Neutrophil (primary cell): ENCODE results near the gene KDM1B.

Source experiments
- H3K27ac ChIP-seq: fragments of 200-600 bp; sonication (generic); 2 replicates; pipeline ENCODE4 v1.5.1; 2016; ENCODE audit warnings: mild to moderate bottlenecking, moderate library complexity
- H3K27me3 ChIP-seq: fragments of 200-600 bp; sonication (generic); 2 replicates; pipeline ENCODE4 v1.6.0; 2016; ENCODE audit warnings: mild to moderate bottlenecking
- H3K36me3 ChIP-seq: fragments of 200-600 bp; sonication (generic); 2 replicates; pipeline ENCODE4 v1.5.1; 2017
- H3K4me1 ChIP-seq, 2 experiments: fragments of 200-600 bp in 1 of 2; sonication (generic) in 1 of 2; 1 replicate in 1 of 2; 2 replicates in 1 of 2; pipeline versions ENCODE4 v1.5.1 to v1.6.1; 2013 to 2016; ENCODE audit warnings: low read depth in 1 of 2, low read length in 1 of 2, mild to moderate bottlenecking in 1 of 2, moderate library complexity in 1 of 2; ENCODE audit not compliant: control insufficient read depth in 1 of 2, insufficient read depth in 1 of 2
- H3K4me3 ChIP-seq, 2 experiments: fragments of 200-600 bp in 1 of 2; sonication (generic) in 1 of 2; 1 replicate in 1 of 2; 2 replicates in 1 of 2; pipeline ENCODE4 v1.5.1; 2013 to 2016; ENCODE audit warnings: low read depth in 1 of 2, low read length in 1 of 2, mild to moderate bottlenecking in 1 of 2, moderate library complexity in 1 of 2
- H3K9me3 ChIP-seq: fragments of 200-600 bp; sonication (generic); 2 replicates; pipeline ENCODE4 v1.5.1; 2016
- TF ChIP-seq, protein P1 (sequence below): fragments of 200-600 bp; sonication (generic); IDR thresholded peaks from 2 replicates; pipeline ENCODE4 v1.5.1; 2016; ENCODE audit warnings: antibody characterized with exemption

KDM1B gene

DNA sequence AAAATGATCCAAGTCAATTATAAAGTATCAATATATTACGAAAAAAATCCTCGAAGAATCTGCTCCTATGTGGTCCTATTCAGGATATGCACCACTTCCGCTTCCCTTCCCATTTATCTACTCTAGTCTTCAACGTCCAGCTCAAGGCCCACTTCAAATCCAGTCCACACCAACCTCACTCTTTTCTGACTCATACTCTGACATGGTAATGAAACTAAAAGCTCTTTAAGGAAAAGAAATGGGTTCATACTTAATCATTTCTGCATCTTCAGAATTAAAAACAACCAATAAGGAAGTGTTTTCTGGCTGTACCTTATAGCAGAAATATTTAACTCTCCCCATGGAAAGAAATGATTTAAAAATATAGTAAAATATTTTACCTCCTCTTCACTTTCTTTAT lies 94.0 kb downstream of the KDM1B start:
- TF ChIP-seq, protein P1, sequence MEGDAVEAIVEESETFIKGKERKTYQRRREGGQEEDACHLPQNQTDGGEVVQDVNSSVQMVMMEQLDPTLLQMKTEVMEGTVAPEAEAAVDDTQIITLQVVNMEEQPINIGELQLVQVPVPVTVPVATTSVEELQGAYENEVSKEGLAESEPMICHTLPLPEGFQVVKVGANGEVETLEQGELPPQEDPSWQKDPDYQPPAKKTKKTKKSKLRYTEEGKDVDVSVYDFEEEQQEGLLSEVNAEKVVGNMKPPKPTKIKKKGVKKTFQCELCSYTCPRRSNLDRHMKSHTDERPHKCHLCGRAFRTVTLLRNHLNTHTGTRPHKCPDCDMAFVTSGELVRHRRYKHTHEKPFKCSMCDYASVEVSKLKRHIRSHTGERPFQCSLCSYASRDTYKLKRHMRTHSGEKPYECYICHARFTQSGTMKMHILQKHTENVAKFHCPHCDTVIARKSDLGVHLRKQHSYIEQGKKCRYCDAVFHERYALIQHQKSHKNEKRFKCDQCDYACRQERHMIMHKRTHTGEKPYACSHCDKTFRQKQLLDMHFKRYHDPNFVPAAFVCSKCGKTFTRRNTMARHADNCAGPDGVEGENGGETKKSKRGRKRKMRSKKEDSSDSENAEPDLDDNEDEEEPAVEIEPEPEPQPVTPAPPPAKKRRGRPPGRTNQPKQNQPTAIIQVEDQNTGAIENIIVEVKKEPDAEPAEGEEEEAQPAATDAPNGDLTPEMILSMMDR, result no peak
- Histone ChIP-seq H3K36me3 (peaks cover 65% of the 10 kb centered on the region), H3K4me1 (no peaks in the 10 kb centered on the region), H3K4me3 (no peak overlapping the region), H3K9me3 (no peaks in the 10 kb centered on the region), H3K27ac (no peak overlapping the region), H3K27me3 (no peaks in the 10 kb centered on the region)

DNA sequence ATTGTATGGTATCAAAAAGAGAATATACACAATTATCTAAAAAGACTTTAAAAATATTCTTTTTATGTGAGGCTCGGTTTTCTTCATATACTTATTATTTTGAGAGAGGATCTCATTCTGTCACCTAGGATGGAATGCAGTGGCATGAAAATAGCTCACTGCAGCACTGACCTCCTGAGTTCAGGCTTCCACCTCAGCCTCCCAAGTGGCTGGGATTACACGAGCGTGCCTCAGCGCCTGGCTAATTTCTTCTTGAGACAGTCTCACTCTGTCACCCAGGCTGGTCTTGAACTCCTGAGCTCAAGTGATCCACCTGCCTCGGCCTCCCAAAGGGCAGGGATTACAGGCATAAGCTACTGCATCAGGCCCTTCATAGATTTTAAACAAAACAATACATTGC lies 98.4 kb downstream of the KDM1B start:
- TF ChIP-seq, protein P1, result no peak
- H3K9me3 ChIP-seq, result no peaks in the 10 kb centered on the region
- no peaks in the 10 kb centered on the region for H3K27me3 ChIP-seq
- no peak overlapping the region for H3K4me3 ChIP-seq
- H3K4me1 ChIP-seq, result no peaks in the 10 kb centered on the region
- H3K27ac ChIP-seq, result no peak overlapping the region
- H3K36me3 ChIP-seq, result peaks cover 64% of the 10 kb centered on the region

DNA sequence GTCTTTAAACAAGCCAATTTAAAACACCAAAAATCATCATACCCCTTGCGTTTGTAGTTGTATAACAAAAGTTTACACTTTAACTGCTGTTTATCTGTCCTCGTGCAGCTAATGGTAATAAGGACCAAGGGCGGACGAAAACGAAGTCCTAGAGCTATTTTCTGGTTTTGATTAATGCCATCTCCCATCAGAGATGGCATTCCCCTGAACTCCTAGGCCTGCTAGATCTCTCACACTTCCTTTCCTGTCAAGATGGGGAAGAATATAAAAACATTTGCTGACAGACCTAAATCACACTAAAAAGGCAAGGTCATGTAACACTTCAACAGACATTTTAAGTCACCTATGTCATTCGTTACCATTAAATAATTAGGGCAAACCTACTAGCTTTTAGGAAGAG lies 99.6 kb downstream of the KDM1B start:
- Histone ChIP-seq H3K4me1 (no peaks in the 10 kb centered on the region), H3K36me3 (peaks cover 53% of the 10 kb centered on the region), H3K27me3 (no peaks in the 10 kb centered on the region), H3K27ac (no peak overlapping the region), H3K4me3 (no peak overlapping the region), H3K9me3 (no peaks in the 10 kb centered on the region)
- TF ChIP-seq, protein P1, result no peak

DNA sequence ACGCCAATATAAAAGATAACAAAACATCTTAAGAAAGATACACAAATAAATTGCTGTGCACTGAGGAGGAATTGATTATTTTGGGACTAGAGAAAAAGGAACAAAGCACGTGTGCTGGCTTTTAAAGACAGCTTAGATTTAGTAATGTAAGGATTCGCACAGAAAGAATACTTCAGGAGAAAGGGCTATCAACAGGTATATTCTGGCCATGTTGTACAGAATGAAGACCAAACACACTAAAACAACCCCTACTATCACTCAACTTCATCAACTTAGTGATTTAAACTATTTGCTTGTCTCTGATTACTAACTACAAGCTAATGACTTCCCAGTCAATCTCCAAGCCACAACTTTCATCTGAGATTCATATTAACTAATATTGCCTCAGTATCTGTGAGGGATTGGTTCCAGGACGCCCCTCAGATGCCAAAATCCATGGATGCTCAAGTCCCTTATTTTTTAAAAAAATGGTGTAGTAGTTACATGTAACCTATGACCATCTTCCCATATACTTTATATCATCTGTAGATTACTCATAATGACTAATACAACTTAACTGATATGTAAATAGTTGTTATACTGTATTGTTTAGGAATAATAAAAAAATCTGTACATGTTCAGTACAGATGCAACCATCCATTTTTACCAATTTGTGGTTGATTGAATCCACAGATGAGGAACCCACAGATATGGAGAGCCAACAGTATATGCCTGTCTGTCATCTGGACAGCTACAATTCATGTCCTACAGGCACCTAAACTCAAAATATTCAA lies 104.6 kb downstream of the KDM1B start:
- Histone ChIP-seq H3K4me3 (no peak overlapping the region), H3K27me3 (no peaks in the 10 kb centered on the region), H3K27ac (peak overlapping the region; percentile 56), H3K4me1 (peaks cover 9 to 12% of the 10 kb centered on the region in 2 experiments), H3K9me3 (no peaks in the 10 kb centered on the region), H3K36me3 (peaks cover 23% of the 10 kb centered on the region)
- TF ChIP-seq, protein P1, result no peak

DNA sequence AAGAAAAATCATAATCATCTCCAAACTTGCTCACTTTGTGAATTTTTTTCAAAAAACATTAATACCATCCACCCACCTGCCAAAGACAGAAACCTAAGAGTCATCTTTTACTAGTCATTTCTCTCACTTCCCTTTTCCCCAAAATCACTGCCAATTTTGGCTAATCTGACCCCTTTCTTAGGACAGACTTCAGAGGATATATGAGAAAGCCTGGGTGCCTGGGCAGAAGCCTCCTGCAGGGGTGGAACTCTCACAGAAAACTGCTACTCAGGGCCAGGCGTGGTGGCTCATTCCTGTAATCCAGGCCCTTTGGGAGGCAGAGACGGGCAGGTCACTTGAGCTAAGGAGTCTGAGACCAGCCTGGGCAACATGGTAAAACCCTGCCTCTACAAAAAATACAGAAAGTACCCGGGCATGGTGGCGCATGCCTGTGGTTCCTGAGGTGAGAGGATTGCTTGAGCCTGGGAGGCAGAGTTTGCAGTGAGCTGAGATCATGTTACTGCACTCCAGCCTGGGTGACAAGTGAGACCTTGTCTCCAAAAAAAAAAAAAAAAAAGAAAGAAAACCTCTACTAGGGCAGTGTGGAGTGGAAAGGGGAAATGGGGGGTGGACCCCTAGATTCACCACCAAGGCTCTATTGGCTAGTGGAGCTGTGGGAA lies 105.4 kb downstream of the KDM1B start:
- no peaks in the 10 kb centered on the region for H3K9me3 ChIP-seq
- H3K27ac ChIP-seq, result peak overlapping the region; percentile 56
- TF ChIP-seq, protein P1, result no peak
- H3K4me1 ChIP-seq, result peaks cover 14 to 17% of the 10 kb centered on the region in 2 experiments
- peaks cover 16% of the 10 kb centered on the region for H3K36me3 ChIP-seq
- no peaks in the 10 kb centered on the region for H3K27me3 ChIP-seq
- H3K4me3 ChIP-seq, result no peak overlapping the region
